ENCODE measurements around the gene FAM24A. TPM values are rescaled to one million over a fixed set of nuclear protein-coding genes. Genes with fewer than 3 reads are reported as not detected.

The FAM24A gene
- polyA plus RNA-seq, 2 of the 4 experiments (the other 2 are of a cell fraction) = not detected

GRCh38 chr10:122875843-122876466, 34.5 kb upstream of the FAM24A start:
- Histone ChIP-seq H3K4me2 (no peak overlapping the region), H3K27ac (no peak overlapping the region), H3K4me1 (peaks cover 34% of the 10 kb centered on the region), H3K9me3 (no peaks in the 10 kb centered on the region), H3K4me3 (no peak overlapping the region)
- no peak for TF ChIP-seq BHLHE40 (IDR thresholded peaks at IDR 0.05; ENCODE audit: low read depth, low read length)
- TF ChIP-seq E2F6 (IDR thresholded peaks at IDR 0.05; ENCODE audit: borderline replicate concordance, low read depth) = no peak
- TF ChIP-seq RNF2 (IDR thresholded peaks at IDR 0.05; ENCODE audit: borderline replicate concordance, low read depth) = no peak
- TF ChIP-seq BCL3 (IDR thresholded peaks at IDR 0.05) = no peak
- no peak for TF ChIP-seq ZFP36 (IDR thresholded peaks at IDR 0.05; ENCODE audit: borderline replicate concordance, partially characterized antibody)
- TF ChIP-seq POLR2AphosphoS2 (conservative IDR thresholded peaks at IDR 0.05; ENCODE audit: low read length) = no peak
- TF ChIP-seq CHD4 (IDR thresholded peaks at IDR 0.05; ENCODE audit: borderline replicate concordance) = no peak
- TF ChIP-seq EP300 (IDR thresholded peaks at IDR 0.05) = no peak
- no peak for TF ChIP-seq PHF8 (IDR thresholded peaks at IDR 0.05; ENCODE audit: borderline replicate concordance, low read depth)
- no peak for TF ChIP-seq EHF (CRISPR knock-in tag; IDR thresholded peaks at IDR 0.05)
- FAIRE-seq (no peak), DNase-seq (ENCODE audit: low read depth in 1 of 2, low spot score in 1 of 2) (no peak), ATAC-seq (no peak)
- POLR2A ChIA-PET = no interaction called here
- WGBS (ENCODE audit: missing lambda C conversion rate) = 80% methylated on average over 6 of the region's 6 CpGs
- CTCF ChIA-PET = interaction anchor here (1.5 kb wide), 1 partner anchor 105 kb away, joined by 4 read pairs; the partner anchor contains the start of gene PSTK

GRCh38 chr10:122876467-122876855, 33.9 kb upstream of the FAM24A start:
- no peak for FAIRE-seq
- 0 out of 3 replicates have a peak overlapping the region, but pooled peaks have one; percentile 6 for H3K4me2 ChIP-seq

GRCh38 chr10:122877264-122877663, 33.1 kb upstream of the FAM24A start:
- ATAC-seq = no peak
- no peaks in the 10 kb centered on the region for H3K9me3 ChIP-seq
- no peak overlapping the region for H3K4me3 ChIP-seq
- 70% methylated on average over 1 of the region's 1 CpG for WGBS (ENCODE audit: missing lambda C conversion rate)
- FAIRE-seq = no peak
- peak overlapping the region; percentile 93 for H3K4me2 ChIP-seq
- H3K4me1 ChIP-seq = peaks cover 34% of the 10 kb centered on the region
- POLR2A ChIA-PET = no interaction called here
- TF ChIP-seq HES2 (IDR thresholded peaks at IDR 0.05) (no peak), EHMT2 (IDR thresholded peaks at IDR 0.05; ENCODE audit: low read depth) (no peak), NFE2L2 (conservative IDR thresholded peaks at IDR 0.05; ENCODE audit: low read length) (no peak), GATA3 (IDR thresholded peaks at IDR 0.05; ENCODE audit: borderline replicate concordance) (no peak), POLR2A (IDR thresholded peaks at IDR 0.05; ENCODE audit: low read length) (no peak), EHF (CRISPR knock-in tag; IDR thresholded peaks at IDR 0.05) (no peak), RFX5 (IDR thresholded peaks at IDR 0.05) (no peak), CHD2 (IDR thresholded peaks at IDR 0.05; ENCODE audit: low read length, partially characterized antibody) (no peak), BHLHE40 (IDR thresholded peaks at IDR 0.05; ENCODE audit: low read depth, low read length) (no peak), RNF2 (IDR thresholded peaks at IDR 0.05; ENCODE audit: borderline replicate concordance, low read depth) (no peak), KDM5A (IDR thresholded peaks at IDR 0.05) (no peak), RAD21 (conservative IDR thresholded peaks at IDR 0.05 in 1 of 2, IDR thresholded peaks at IDR 0.05 in 1 of 2) (no peak), ZC3H11A (IDR thresholded peaks at IDR 0.05) (no peak), JUNB (IDR thresholded peaks at IDR 0.05) (no peak), MAZ (IDR thresholded peaks at IDR 0.05; ENCODE audit: borderline replicate concordance, low read depth, low read length) (no peak), CBX2 (IDR thresholded peaks at IDR 0.05; ENCODE audit: borderline replicate concordance, low read depth) (no peak), TFCP2L1 (CRISPR knock-in tag; IDR thresholded peaks at IDR 0.05) (no peak)
- no peak for DNase-seq (ENCODE audit: low read depth in 1 of 2, low spot score in 1 of 2)
- no peak overlapping the region for H3K27ac ChIP-seq
- CTCF ChIA-PET = no interaction called here

More at GRCh38 chr10:122876467-122876855, 33.9 kb upstream of the FAM24A start:
- TF ChIP-seq MAZ (IDR thresholded peaks at IDR 0.05; ENCODE audit: borderline replicate concordance, low read depth, low read length) = no peak
- TF ChIP-seq SREBF2 (IDR thresholded peaks at IDR 0.05) = no peak
- no peak for TF ChIP-seq JUN (IDR thresholded peaks at IDR 0.05)
- TF ChIP-seq HOXA7 (CRISPR knock-in tag; IDR thresholded peaks at IDR 0.05) = no peak
- ChIA-PET CTCF (no interaction called here), POLR2A (no interaction called here)
- WGBS (ENCODE audit: missing lambda C conversion rate) = 94% methylated on average over 1 of the region's 1 CpG
- Histone ChIP-seq H3K27ac (no peak overlapping the region), H3K9me3 (no peaks in the 10 kb centered on the region), H3K4me1 (peaks cover 34% of the 10 kb centered on the region), H3K4me3 (no peak overlapping the region)
- DNase-seq (ENCODE audit: low read depth in 1 of 2, low spot score in 1 of 2) = no peak
- ATAC-seq = no peak

Data from A549 (cell line).